HepG2 (cell line): ENCODE measurements around the gene TMEM158. TPM values are rescaled to one million over a fixed set of nuclear protein-coding genes. Genes with fewer than 3 reads are reported as not detected.

Experiments used
- ATAC-seq: fragments of 200-7000 bp; cut with Tn5 transposase; 3 replicates; pipeline ENCODE4 v1.9.1; 2020; ENCODE audit warnings: mild to moderate bottlenecking, moderate library complexity
- BruUV-seq: library from RNA; stranded (reverse); fragments of 400-500 nt; replicated peaks from 2 replicates; lab custom pipeline; 2021; lab: Mats Ljungman, UMichigan
- CTCF ChIA-PET: fragments of 300-600 bp; formaldehyde crosslinking; extraction: SDS; loops from one replicate; lab custom pipeline; 2021; ENCODE audit warnings: low total read pairs, inconsistent platforms, low intra/inter-chr PET ratio; lab: Yijun Ruan, JAX
- POLR2A ChIA-PET: fragments of 350-600 bp; sonication (Branson Sonifier 250); formaldehyde crosslinking; loops from one replicate; lab custom pipeline; 2020; ENCODE audit warnings: antibody characterized with exemption, inconsistent platforms; lab: Yijun Ruan, JAX
- DNase-seq: peaks from one replicate; pipeline ENCODE4 v3.0.0-alpha.2; 2015; ENCODE audit warnings: low spot score
- FAIRE-seq: peaks from 3 replicates; lab custom pipeline; 2011; peaks lifted over from hg19 to GRCh38; lab: Jason Lieb, UNC
- H2AFZ ChIP-seq: one replicate; pipeline ENCODE4 v1.6.1; 2011; ENCODE audit warnings: low read length, inconsistent platforms
- H3K27ac ChIP-seq: fragments of 300-600 bp; 3 replicates; pipeline ENCODE4 v1.8.0; 2011; ENCODE audit warnings: mixed run types, mild to moderate bottlenecking, mixed read lengths, low read length, inconsistent platforms; ENCODE audit not compliant: insufficient read depth; ENCODE audit errors: extremely low read length
- H3K27me3 ChIP-seq, 2 experiments: fragments of 200-600 bp in 1 of 2; 2 replicates in 1 of 2; 3 replicates in 1 of 2; pipeline versions ENCODE4 v1.6.0 to v1.8.0; 2011; ENCODE audit warnings: low read length in 2 of 2, mild to moderate bottlenecking in 2 of 2, moderate library complexity in 2 of 2, inconsistent platforms in 1 of 2; ENCODE audit not compliant: insufficient read depth in 2 of 2, control insufficient read depth in 1 of 2
- H3K36me3 ChIP-seq, 2 experiments: fragments of 200-600 bp in 1 of 2; replicated peaks in 1 of 2; 2 replicates in 1 of 2; 3 replicates in 1 of 2; pipeline versions ENCODE4 v1.5.1 to v1.8.0; 2011; ENCODE audit warnings: low read length in 2 of 2, inconsistent platforms in 1 of 2; ENCODE audit not compliant: insufficient read depth in 2 of 2, control insufficient read depth in 1 of 2
- H3K4me1 ChIP-seq: 2 replicates; pipeline ENCODE4 v1.5.1; 2012; ENCODE audit warnings: low read length, inconsistent platforms; ENCODE audit not compliant: insufficient read depth
- H3K4me2 ChIP-seq: 2 replicates; pipeline ENCODE4 v1.6.0; 2011; ENCODE audit warnings: low read depth, low read length, inconsistent platforms
- H3K4me3 ChIP-seq, 3 experiments: fragments of 200-600 bp in 1 of 3; sonication (generic), shearing (Covaris generic) in 1 of 3; replicated peaks in 1 of 3; 2 replicates each; pipeline ENCODE4 v1.5.1; 2011 to 2016; ENCODE audit warnings: low read length in 3 of 3, inconsistent platforms in 2 of 3, low read depth in 2 of 3, mild to moderate bottlenecking in 2 of 3, control low read depth in 1 of 3, mixed read lengths in 1 of 3; ENCODE audit not compliant: insufficient read depth in 1 of 3
- H3K79me2 ChIP-seq: one replicate; pipeline ENCODE4 v1.6.1; 2011; ENCODE audit warnings: low read length, inconsistent platforms; ENCODE audit not compliant: insufficient read depth
- H3K9ac ChIP-seq: 2 replicates; pipeline ENCODE4 v1.6.0; 2011; ENCODE audit warnings: mild to moderate bottlenecking, low read depth, low read length, inconsistent platforms; ENCODE audit not compliant: insufficient read depth
- H3K9me3 ChIP-seq: 2 replicates; pipeline ENCODE4 v1.5.1; 2012; ENCODE audit warnings: mild to moderate bottlenecking, low read length
- H4K20me1 ChIP-seq: 2 replicates; pipeline ENCODE4 v1.6.0; 2011; ENCODE audit warnings: inconsistent platforms, mild to moderate bottlenecking, low read length, moderate library complexity; ENCODE audit not compliant: insufficient read depth
- ATM ChIP-seq: fragments of 450-650 bp; IDR thresholded peaks from 2 replicates; pipeline ENCODE4 v1.7.1; 2017; ENCODE audit warnings: mild to moderate bottlenecking, borderline replicate concordance
- CBFB ChIP-seq: sonication (generic); formaldehyde crosslinking; IDR thresholded peaks from 2 replicates; pipeline ENCODE4 v1.4.0; 2020; ENCODE audit warnings: missing genetic modification reagents
- CBX2 ChIP-seq, 2 experiments: fragments of 200-600 bp in 1 of 2; sonication (generic); formaldehyde crosslinking in 1 of 2; IDR thresholded peaks; 2 replicates each; pipeline versions ENCODE4 v1.7.0 to v1.8.1; 2018 to 2022; ENCODE audit warnings: low read depth in 2 of 2, low read length in 1 of 2, mild to moderate bottlenecking in 1 of 2, missing genetic modification reagents in 1 of 2
- CSRNP1 ChIP-seq: sonication (generic); formaldehyde crosslinking; IDR thresholded peaks from 2 replicates; pipeline ENCODE4 v1.8.1; 2023; ENCODE audit warnings: mild to moderate bottlenecking, missing genetic modification reagents
- GLMP ChIP-seq: sonication (generic); formaldehyde crosslinking; IDR thresholded peaks from 2 replicates; pipeline ENCODE4 v1.9.0; 2021; ENCODE audit warnings: missing genetic modification reagents, mild to moderate bottlenecking, borderline replicate concordance
- HOXA5 ChIP-seq: sonication (generic); formaldehyde crosslinking; IDR thresholded peaks from 2 replicates; pipeline ENCODE4 v1.4.0; 2020; ENCODE audit warnings: missing genetic modification reagents
- NR2C2 ChIP-seq: sonication (generic); formaldehyde crosslinking; IDR thresholded peaks from 2 replicates; pipeline ENCODE4 v1.4.0; 2020; ENCODE audit warnings: missing genetic modification reagents, mild to moderate bottlenecking, moderate library complexity, borderline replicate concordance
- NR2F6 ChIP-seq, 2 experiments: IDR thresholded peaks; 2 replicates each; pipeline ENCODE4 v1.6.1; 2016; ENCODE audit warnings: antibody characterized with exemption in 1 of 2, mild to moderate bottlenecking in 1 of 2
- PRMT3 ChIP-seq: sonication (generic); formaldehyde crosslinking; IDR thresholded peaks from 2 replicates; pipeline ENCODE4 v1.8.1; 2022; ENCODE audit warnings: low read depth, mild to moderate bottlenecking, moderate library complexity, missing genetic modification reagents, borderline replicate concordance
- RBM22 ChIP-seq: fragments of 200-400 bp; formaldehyde crosslinking; optimal IDR thresholded peaks from 2 replicates; pipeline ENCODE3; 2017; ENCODE audit warnings: mild to moderate bottlenecking, low read length, moderate library complexity
- SSRP1 ChIP-seq: IDR thresholded peaks from 2 replicates; pipeline ENCODE4 v1.6.1; 2016; ENCODE audit warnings: control low read depth
- ZFP91 ChIP-seq: sonication (generic); formaldehyde crosslinking; IDR thresholded peaks from 2 replicates; pipeline ENCODE4 v1.9.0; 2022; ENCODE audit warnings: missing genetic modification reagents, mild to moderate bottlenecking, borderline replicate concordance
- ZMAT3 ChIP-seq: sonication (generic); formaldehyde crosslinking; conservative IDR thresholded peaks from 2 replicates; pipeline ENCODE4 v1.7.0; 2021; ENCODE audit warnings: missing genetic modification reagents
- ZMAT5 ChIP-seq: sonication (generic); formaldehyde crosslinking; IDR thresholded peaks from 2 replicates; pipeline ENCODE4 v1.5.0; 2020; ENCODE audit warnings: mild to moderate bottlenecking, low read depth, missing genetic modification reagents, borderline replicate concordance
- ZNF251 ChIP-seq: sonication (generic); formaldehyde crosslinking; IDR thresholded peaks from 2 replicates; pipeline ENCODE4 v1.9.0; 2021; ENCODE audit warnings: mild to moderate bottlenecking, missing genetic modification reagents
- ZNF354B ChIP-seq: sonication (generic); formaldehyde crosslinking; IDR thresholded peaks from 2 replicates; pipeline ENCODE4 v1.8.0; 2022; ENCODE audit warnings: mild to moderate bottlenecking, missing genetic modification reagents
- ZNF546 ChIP-seq: sonication (generic); formaldehyde crosslinking; conservative IDR thresholded peaks from 2 replicates; pipeline ENCODE4 v1.8.1; 2023; ENCODE audit warnings: mild to moderate bottlenecking, missing genetic modification reagents
- WGBS: methylation state at CpG from one replicate; pipeline ENCODE4 v1.1.6; 2017; ENCODE audit warnings: low lambda C conversion rate; 5-methylcytosine and 5-hydroxymethylcytosine counted together
- in situ Hi-C: cut with HindIII; loops from 2 replicates; pipeline ENCODE4 v1.10.0; 2017; ENCODE audit warnings: low pct_unique_long_range_greater_than_20kb; ENCODE audit not compliant: extremely low pct_ligation_motif_present
- intact Hi-C: fragments of 100-400 bp; cut with micrococcal nuclease; formaldehyde crosslinking; loops from one replicate; pipeline ENCODE4 v1.10.0; 2022; ENCODE audit not compliant: unreplicated experiment
- polyA plus RNA-seq, 8 experiments: library from polyadenylated mRNA; depleted of rRNA in 3 of 8; stranded (reverse) in 7 of 8; unstranded in 1 of 8; fragments of >200 nt; fragmentation: Illumina TruSeq in 4 of 8; extraction: Trizol in 4 of 8; gene quantifications; 2 replicates each; pipeline versions ENCODE4 v1.2.1 to v1.2.3, GENCODE V29; 2011 to 2016; ENCODE audit warnings: low read depth in 4 of 8, missing spikeins in 1 of 8, mixed read lengths in 1 of 8; ENCODE audit not compliant: insufficient read depth in 1 of 8
- total RNA-seq, 5 experiments: library from RNA; depleted of rRNA; stranded (reverse); fragments of >200 nt; fragmentation: Illumina TruSeq; extraction: Trizol; gene quantifications; 2 replicates each; pipeline ENCODE4 v1.2.3, GENCODE V29; 2016; ENCODE audit warnings: low read depth in 1 of 5

Gene TMEM158
- total and polyA plus RNA-seq, 2 of the 13 experiments (the other 11 are each of a cell fraction or from before 2014, with no cell fraction given) = 0.13 TPM; not detected in 1

GRCh38 chr3:45176912-45177311 is 49.2 kb downstream of the TMEM158 start:
- TF ChIP-seq ZMAT5 (no peak), ZNF251 (CRISPR knock-in tag) (no peak), GLMP (CRISPR knock-in tag) (no peak), ATM (no peak), CBFB (CRISPR knock-in tag) (no peak), SSRP1 (CRISPR knock-in tag) (no peak), RBM22 (no peak), ZFP91 (no peak), HOXA5 (CRISPR knock-in tag) (no peak), CBX2 (IDR thresholded peaks at IDR 0.05; ENCODE audit: low read depth, low read length) (no peak), CBX2 (CRISPR knock-in tag; IDR thresholded peaks at IDR 0.05; ENCODE audit: low read depth) (no peak), CSRNP1 (CRISPR knock-in tag) (no peak), ZNF546 (CRISPR knock-in tag) (no peak), NR2F6 (IDR thresholded peaks at IDR 0.05) (no peak), NR2F6 (CRISPR knock-in tag; IDR thresholded peaks at IDR 0.05) (no peak), NR2C2 (no peak), PRMT3 (CRISPR knock-in tag) (no peak), ZMAT3 (CRISPR knock-in tag) (no peak), ZNF354B (CRISPR knock-in tag) (no peak)
- Histone ChIP-seq H3K9ac (no peak overlapping the region), H3K9me3 (no peaks in the 10 kb centered on the region), H3K79me2 (no peaks in the 10 kb centered on the region), H3K4me1 (no peaks in the 10 kb centered on the region), H4K20me1 (no peaks in the 10 kb centered on the region), H3K36me3 (no peaks in the 10 kb centered on the region), H3K4me2 (no peak overlapping the region), H3K4me3 (no peak overlapping the region), H3K27me3 (peaks cover 0 to 4% of the 10 kb centered on the region in 2 experiments; a peak in 3 of 5 replicates), H3K27ac (no peak overlapping the region), H2AFZ (no peak overlapping the region)
- CTCF ChIA-PET = no interaction called here
- FAIRE-seq (no peak), ATAC-seq (no peak), DNase-seq (no peak)
- BruUV-seq = no TSS peak
- POLR2A ChIA-PET = no interaction called here
- intact Hi-C loops (no loop called here), in situ Hi-C loops (no loop called here)
- 0% methylated on average over 4 of the region's 4 CpGs for WGBS
